ENCODE measurements around the gene KCNH2.

GRCh38 chr7:151000897-151001495, 22.9 kb upstream of the KCNH2 start:
- TF ChIP-seq RCOR1 (IDR thresholded peaks at IDR 0.05; ENCODE audit: low read length), result no peak
- TF ChIP-seq CTCF (IDR thresholded peaks at IDR 0.05), result no peak
- TF ChIP-seq, protein P1, sequence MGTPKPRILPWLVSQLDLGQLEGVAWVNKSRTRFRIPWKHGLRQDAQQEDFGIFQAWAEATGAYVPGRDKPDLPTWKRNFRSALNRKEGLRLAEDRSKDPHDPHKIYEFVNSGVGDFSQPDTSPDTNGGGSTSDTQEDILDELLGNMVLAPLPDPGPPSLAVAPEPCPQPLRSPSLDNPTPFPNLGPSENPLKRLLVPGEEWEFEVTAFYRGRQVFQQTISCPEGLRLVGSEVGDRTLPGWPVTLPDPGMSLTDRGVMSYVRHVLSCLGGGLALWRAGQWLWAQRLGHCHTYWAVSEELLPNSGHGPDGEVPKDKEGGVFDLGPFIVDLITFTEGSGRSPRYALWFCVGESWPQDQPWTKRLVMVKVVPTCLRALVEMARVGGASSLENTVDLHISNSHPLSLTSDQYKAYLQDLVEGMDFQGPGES (IDR thresholded peaks at IDR 0.05; ENCODE audit: low read depth, low read length), result no peak
- TF ChIP-seq POLR2AphosphoS5 (IDR thresholded peaks at IDR 0.05; ENCODE audit: low read depth, low read length), result no peak
